Activated naive CD4-positive, alpha-beta T cell (primary cell): ENCODE data around the gene MRPS22.
"Not testable (repeated sequence)": the region's sequence is repeated elsewhere in the genome, so short reads cannot be mapped to it uniquely, and the experiment has no call there.

Source experiments
- DNase-seq, 4 experiments: peaks; one replicate each; lab custom pipeline; 2025; lab: John Stamatoyannopoulos, UW

Gene MRPS22

GRCh38 chr3:139396707-139397106, 52.9 kb downstream of the MRPS22 start:
- DNase-seq, result no peak

- not testable (repeated sequence) for DNase-seq
Measured at GRCh38 chr3:139401155-139401554, 57.3 kb downstream of the MRPS22 start.
